GM19395 (cell line): ENCODE results near the gene BCL11B.

Experiments used
- ATAC-seq: cut with Tn5 transposase; IDR thresholded peaks from one replicate; pipeline ENCODE4 v1.9.1; 2021; ENCODE audit warnings: mild to moderate bottlenecking, moderate library complexity; ENCODE audit not compliant: unreplicated experiment

BCL11B gene

GRCh38 chr14:99287269-99287942 lies 15.4 kb upstream of the BCL11B start:
- ATAC-seq = peak; percentile 92

GRCh38 chr14:99286761-99287160 lies 14.8 kb upstream of the BCL11B start:
- ATAC-seq = peak; percentile 67

- no peak for ATAC-seq
Measured at GRCh38 chr14:99284254-99285004, 12.4 kb upstream of the BCL11B start.

- no peak for ATAC-seq
Measured at GRCh38 chr14:99282261-99283050, 10.5 kb upstream of the BCL11B start.

GRCh38 chr14:99281396-99281795 lies 9.4 kb upstream of the BCL11B start:
- ATAC-seq = no peak

GRCh38 chr14:99280852-99281251 lies 8.9 kb upstream of the BCL11B start:
- ATAC-seq = no peak

GRCh38 chr14:99280066-99280731 lies 8.2 kb upstream of the BCL11B start:
- no peak for ATAC-seq

- no peak for ATAC-seq
Measured at GRCh38 chr14:99278836-99279235, 6.8 kb upstream of the BCL11B start.

GRCh38 chr14:99277530-99277929 lies 5.5 kb upstream of the BCL11B start:
- ATAC-seq = no peak

- no peak for ATAC-seq
Measured at GRCh38 chr14:99276482-99276881, 4.5 kb upstream of the BCL11B start.

GRCh38 chr14:99275222-99275584 lies 3.2 kb upstream of the BCL11B start:
- ATAC-seq = no peak

GRCh38 chr14:99274346-99275221 lies 2.6 kb upstream of the BCL11B start:
- no peak for ATAC-seq

GRCh38 chr14:99273766-99274345 lies 1.9 kb upstream of the BCL11B start:
- ATAC-seq = no peak

GRCh38 chr14:99272899-99273765 lies 1.1 kb upstream of the BCL11B start:
- ATAC-seq = no peak

GRCh38 chr14:99272632-99272898 lies 568 bp upstream of the BCL11B start:
- no peak for ATAC-seq

GRCh38 chr14:99271221-99271941 lies 616 bp downstream of the BCL11B start:
- ATAC-seq = no peak

- no peak for ATAC-seq
Measured at GRCh38 chr14:99270458-99271220, 1.4 kb downstream of the BCL11B start.
